GM18951 (cell line): ENCODE results near the gene ASCC3.

Source experiments
- POLR2A ChIP-seq: IDR thresholded peaks from 4 replicates; pipeline ENCODE4 v1.6.1; 2011; ENCODE audit warnings: mild to moderate bottlenecking; ENCODE audit not compliant: insufficient read length, insufficient read depth; ENCODE audit errors: extremely low read depth
- in situ Hi-C: fragments of 300-500 bp; cut with MboI; formaldehyde crosslinking; loops from one replicate; pipeline ENCODE4 v1.12.0; 2022; ENCODE audit warnings: low sequenced_read_pairs, mixed read lengths, inconsistent platforms; ENCODE audit not compliant: unreplicated experiment

ASCC3 gene

GRCh38 chr6:100485268-100485667 is 395.9 kb downstream of the ASCC3 start:
- in situ Hi-C loops = no loop called here
- no peak for TF ChIP-seq POLR2A

GRCh38 chr6:100484474-100484873 is 396.7 kb downstream of the ASCC3 start:
- no peak for TF ChIP-seq POLR2A
- in situ Hi-C loops = no loop called here

- in situ Hi-C loops = no loop called here
- no peak for TF ChIP-seq POLR2A
Measured at GRCh38 chr6:100482698-100483097, 398.4 kb downstream of the ASCC3 start.

- no peak for TF ChIP-seq POLR2A
- in situ Hi-C loops = loop anchor here (5.0 kb wide), 1 partner anchor 362 kb away; no protein-coding TSS in a partner anchor
Measured at GRCh38 chr6:100479179-100480035, 401.7 kb downstream of the ASCC3 start.

- in situ Hi-C loops = loop anchor here (5.0 kb wide), 1 partner anchor 358 kb away; no protein-coding TSS in a partner anchor
- TF ChIP-seq POLR2A = no peak
Measured at GRCh38 chr6:100475554-100476320, 405.4 kb downstream of the ASCC3 start.

GRCh38 chr6:100473182-100473581 is 407.9 kb downstream of the ASCC3 start:
- in situ Hi-C loops = loop anchor here (25.0 kb wide), 3 partner anchors 586 to 1636 kb away; partner anchors contain the start of gene POU3F2
- no peak for TF ChIP-seq POLR2A

GRCh38 chr6:100472674-100473073 is 408.5 kb downstream of the ASCC3 start:
- no peak for TF ChIP-seq POLR2A

GRCh38 chr6:100470422-100471120 is 410.6 kb downstream of the ASCC3 start:
- TF ChIP-seq POLR2A = no peak
- in situ Hi-C loops = loop anchor here (25.0 kb wide), 3 partner anchors 583 to 1633 kb away; partner anchors contain the start of gene POU3F2

More at GRCh38 chr6:100472674-100473073, 408.5 kb downstream of the ASCC3 start:
- in situ Hi-C loops = loop anchor here (25.0 kb wide), 3 partner anchors 585 to 1635 kb away; partner anchors contain the start of gene POU3F2

GRCh38 chr6:100469101-100469859 is 411.8 kb downstream of the ASCC3 start:
- in situ Hi-C loops = loop anchor here (25.0 kb wide), 3 partner anchors 582 to 1632 kb away; partner anchors contain the start of gene POU3F2
- TF ChIP-seq POLR2A = no peak

GRCh38 chr6:100468016-100468622 is 413.0 kb downstream of the ASCC3 start:
- in situ Hi-C loops = loop anchor here (25.0 kb wide), 3 partner anchors 581 to 1631 kb away; partner anchors contain the start of gene POU3F2
- TF ChIP-seq POLR2A = no peak

GRCh38 chr6:100467129-100468015 is 413.8 kb downstream of the ASCC3 start:
- TF ChIP-seq POLR2A = no peak
- in situ Hi-C loops = loop anchor here (25.0 kb wide), 3 partner anchors 580 to 1630 kb away; partner anchors contain the start of gene POU3F2
